Activated B cell treated with CpG ODN at 0.5 μM for 24 hours (primary cell): ENCODE data around the gene GNG7. TPM values are rescaled to one million over a fixed set of nuclear protein-coding genes. Genes with fewer than 3 reads are reported as not detected.

ENCODE experiments used
- ATAC-seq: fragments of 200-7000 bp; cut with Tn5 transposase; one replicate; pipeline ENCODE4 v1.10.0; 2021; ENCODE audit warnings: low read depth, mild to moderate bottlenecking, moderate library complexity
- CTCF ChIA-PET: fragments of 350-600 bp; sonication (Branson Sonifier 250); formaldehyde crosslinking; loops from one replicate; lab custom pipeline; 2021; ENCODE audit warnings: antibody characterized with exemption; lab: Charles Lee
- POLR2A ChIA-PET: fragments of 350-600 bp; sonication (Branson Sonifier 250); formaldehyde crosslinking; loops from one replicate; lab custom pipeline; 2021; ENCODE audit warnings: antibody characterized with exemption; lab: Charles Lee
- DNase-seq: peaks from one replicate; pipeline ENCODE4 v3.0.0; 2022
- H3K27ac Mint-ChIP-seq: one replicate; pipeline ENCODE4 v1.8.0; 2020; ENCODE audit warnings: mixed read lengths
- H3K27me3 Mint-ChIP-seq: one replicate; pipeline ENCODE4 v1.8.0; 2021; ENCODE audit warnings: mixed read lengths
- H3K36me3 Mint-ChIP-seq: one replicate; pipeline ENCODE4 v1.8.0; 2021; ENCODE audit warnings: low read depth, mixed read lengths
- H3K4me1 Mint-ChIP-seq: one replicate; pipeline ENCODE4 v1.8.0; 2021; ENCODE audit warnings: mixed read lengths
- H3K4me3 Mint-ChIP-seq: one replicate; pipeline ENCODE4 v1.8.0; 2020; ENCODE audit warnings: mild to moderate bottlenecking, mixed read lengths
- H3K9me3 Mint-ChIP-seq: one replicate; pipeline ENCODE4 v1.8.0; 2020; ENCODE audit warnings: mixed read lengths
- intact Hi-C: fragments of 100-400 bp; cut with micrococcal nuclease; formaldehyde crosslinking; loops from one replicate; pipeline ENCODE4 v1.15.1; 2024
- total RNA-seq: library from RNA; stranded (reverse); gene quantifications from 2 replicates; pipeline ENCODE4 v1.2.3, GENCODE V29; 2022
- TF ChIP-seq, protein P1 (sequence below): fragments of 200-600 bp; IDR thresholded peaks from one replicate; pipeline ENCODE4 v1.8.0; 2022; ENCODE audit warnings: antibody characterized with exemption, mild to moderate bottlenecking

Gene GNG7
- total RNA-seq, 1 donor from 2014 or later: 35.4 TPM

DNA sequence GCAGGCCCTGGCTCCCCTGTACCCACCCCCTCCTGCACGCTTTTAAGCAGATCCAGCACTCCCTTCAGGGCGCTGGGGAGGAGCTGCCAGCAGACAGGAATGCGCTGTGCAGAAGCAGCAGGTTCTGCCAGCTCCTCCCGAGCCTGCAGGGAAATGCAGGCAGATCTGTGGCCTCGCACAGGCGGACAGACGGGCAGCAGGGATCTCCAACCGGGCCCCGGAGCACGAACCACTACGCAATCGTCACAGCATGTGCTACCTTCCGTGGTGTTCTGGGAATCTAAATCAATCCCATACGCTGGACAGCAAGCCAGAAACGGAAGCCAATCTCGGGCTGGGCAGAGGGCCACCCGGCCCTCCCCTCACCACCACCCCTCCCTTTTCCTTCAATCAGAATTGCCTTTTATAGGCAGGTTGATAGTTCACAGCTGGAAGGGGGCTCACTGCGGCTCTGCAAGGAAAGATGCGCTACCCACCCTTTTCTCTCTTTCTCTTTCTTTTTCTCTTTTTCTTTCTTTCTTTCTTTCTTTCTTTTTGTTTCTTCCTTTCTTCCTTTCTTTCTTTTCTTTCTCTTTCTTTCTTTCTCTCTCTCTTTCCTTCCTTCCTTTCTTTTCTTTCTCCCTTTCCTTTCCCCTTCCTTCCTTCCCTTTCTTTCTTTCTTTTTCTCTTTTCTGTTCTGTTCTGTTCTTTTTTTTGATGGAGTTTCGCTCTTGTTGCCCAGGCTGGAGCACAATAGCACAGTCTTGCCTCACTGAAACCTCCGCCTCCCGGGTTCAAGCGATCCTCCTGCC, 99.9 kb downstream of the GNG7 start:
- CTCF ChIA-PET: interaction anchor here (0.7 kb wide), 1 partner anchor 34 kb away, joined by 3 read pairs; no protein-coding TSS in a partner anchor
- TF ChIP-seq, protein P1, sequence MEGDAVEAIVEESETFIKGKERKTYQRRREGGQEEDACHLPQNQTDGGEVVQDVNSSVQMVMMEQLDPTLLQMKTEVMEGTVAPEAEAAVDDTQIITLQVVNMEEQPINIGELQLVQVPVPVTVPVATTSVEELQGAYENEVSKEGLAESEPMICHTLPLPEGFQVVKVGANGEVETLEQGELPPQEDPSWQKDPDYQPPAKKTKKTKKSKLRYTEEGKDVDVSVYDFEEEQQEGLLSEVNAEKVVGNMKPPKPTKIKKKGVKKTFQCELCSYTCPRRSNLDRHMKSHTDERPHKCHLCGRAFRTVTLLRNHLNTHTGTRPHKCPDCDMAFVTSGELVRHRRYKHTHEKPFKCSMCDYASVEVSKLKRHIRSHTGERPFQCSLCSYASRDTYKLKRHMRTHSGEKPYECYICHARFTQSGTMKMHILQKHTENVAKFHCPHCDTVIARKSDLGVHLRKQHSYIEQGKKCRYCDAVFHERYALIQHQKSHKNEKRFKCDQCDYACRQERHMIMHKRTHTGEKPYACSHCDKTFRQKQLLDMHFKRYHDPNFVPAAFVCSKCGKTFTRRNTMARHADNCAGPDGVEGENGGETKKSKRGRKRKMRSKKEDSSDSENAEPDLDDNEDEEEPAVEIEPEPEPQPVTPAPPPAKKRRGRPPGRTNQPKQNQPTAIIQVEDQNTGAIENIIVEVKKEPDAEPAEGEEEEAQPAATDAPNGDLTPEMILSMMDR: no peak

DNA sequence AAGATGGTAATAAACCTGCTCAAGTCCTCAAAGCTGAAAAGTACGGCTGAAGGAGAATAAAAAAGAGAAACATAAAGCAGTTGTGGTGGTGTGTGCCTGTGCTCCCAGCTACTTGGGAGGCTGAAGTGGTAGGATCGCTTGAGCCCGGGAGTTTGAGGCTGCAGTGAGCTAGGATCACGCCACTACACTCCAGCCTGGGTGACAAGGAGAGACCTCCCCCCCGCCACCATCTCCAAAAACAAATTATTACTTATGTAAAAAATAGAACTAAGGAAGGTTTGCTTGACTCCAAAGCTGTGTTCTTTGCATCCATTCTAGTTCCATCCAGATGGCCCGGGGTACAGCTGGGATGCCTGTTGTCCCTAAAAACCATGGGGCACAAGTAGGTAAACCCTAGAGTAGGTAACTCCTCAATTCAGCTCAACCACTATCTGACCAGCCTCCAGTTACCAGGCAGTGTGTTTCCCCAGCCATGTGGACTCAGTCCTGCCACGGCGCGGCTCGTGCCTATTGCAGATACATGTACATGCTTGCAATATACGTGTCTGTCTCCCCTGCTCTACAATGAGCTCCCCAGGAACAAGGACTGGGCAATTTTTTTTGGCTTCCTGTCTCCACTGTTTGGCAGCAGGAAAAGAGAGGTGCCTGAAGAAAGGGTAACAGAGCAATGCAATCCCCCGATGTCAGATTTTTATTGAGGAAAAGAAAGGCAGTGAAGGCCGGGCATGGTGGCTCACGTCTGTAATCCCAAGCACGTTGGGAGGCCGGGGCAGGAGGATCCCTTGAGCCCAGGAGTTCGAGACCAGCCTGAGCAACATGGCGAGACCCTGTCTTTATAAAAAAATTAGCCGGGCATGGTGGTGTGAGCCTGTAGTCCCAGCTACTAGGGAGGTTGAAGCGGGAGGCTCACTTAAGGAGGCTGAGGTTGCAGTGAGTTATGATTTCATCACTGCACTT, 101.3 kb downstream of the GNG7 start:
- Mint-ChIP-seq H3K27me3 (no peaks in the 10 kb centered on the region), H3K27ac (peak overlapping the region; percentile 59), H3K9me3 (no peaks in the 10 kb centered on the region), H3K36me3 (peaks cover 19% of the 10 kb centered on the region), H3K4me1 (peaks cover 59% of the 10 kb centered on the region), H3K4me3 (no peak overlapping the region)
- no peak for ATAC-seq
- CTCF ChIA-PET: interaction anchor here (3.5 kb wide), 1 partner anchor 10 kb away, joined by 19 read pairs; no protein-coding TSS in a partner anchor
- POLR2A ChIA-PET: interaction anchor here (0.5 to 29.7 kb wide), 10 partner anchors 8 to 374 kb away, joined by 3 to 979 read pairs (median 5); partner anchors contain the start of gene GADD45B
- no peak for DNase-seq
- TF ChIP-seq, protein P1: no peak
- intact Hi-C loops: no loop called here

More for the DNA sequence above, 99.9 kb downstream of the GNG7 start:
- Mint-ChIP-seq H3K27ac (no peak overlapping the region), H3K9me3 (no peaks in the 10 kb centered on the region), H3K4me3 (no peak overlapping the region), H3K27me3 (no peaks in the 10 kb centered on the region), H3K4me1 (peaks cover 56% of the 10 kb centered on the region), H3K36me3 (peaks cover 16% of the 10 kb centered on the region)
- DNase-seq: no peak
- POLR2A ChIA-PET: interaction anchor here (0.6 to 29.7 kb wide), 5 partner anchors 8 to 125 kb away, joined by 3 to 979 read pairs (median 4); partner anchors contain the start of gene GADD45B
- no peak for ATAC-seq
- intact Hi-C loops: no loop called here

DNA sequence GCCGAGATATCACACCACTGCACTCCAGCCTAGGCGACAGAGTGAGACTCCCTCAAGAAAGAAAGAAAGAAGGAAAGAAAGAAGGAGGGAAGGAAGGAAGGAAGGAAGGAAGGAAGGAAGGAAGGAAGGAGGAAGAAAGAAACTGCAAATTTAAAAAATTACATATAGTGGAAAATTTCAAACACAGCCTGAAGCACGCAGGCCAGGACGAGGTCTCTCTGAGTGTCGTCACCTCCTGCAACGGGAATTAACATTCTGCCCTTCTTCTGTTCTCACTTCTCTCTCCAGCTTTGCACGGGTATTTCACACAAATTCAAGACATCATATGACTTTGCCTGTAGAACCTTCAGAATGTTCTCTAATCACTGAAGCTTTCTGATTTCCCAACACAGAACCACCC, 108.2 kb downstream of the GNG7 start:
- peaks cover 27% of the 10 kb centered on the region for H3K36me3 Mint-ChIP-seq
- peak overlapping the region; percentile 60 for H3K4me3 Mint-ChIP-seq
- peaks cover 57% of the 10 kb centered on the region for H3K4me1 Mint-ChIP-seq
- no peaks in the 10 kb centered on the region for H3K9me3 Mint-ChIP-seq
- CTCF ChIA-PET: interaction anchor here (0.6 to 2.2 kb wide), 3 partner anchors 43 to 294 kb away, joined by 3 to 10 read pairs (median 4); partner anchors contain the start of gene GADD45B
- peak; percentile 50 for ATAC-seq
- TF ChIP-seq, protein P1: no peak
- peak overlapping the region; percentile 90 for H3K27ac Mint-ChIP-seq
- no peak for DNase-seq
- no peaks in the 10 kb centered on the region for H3K27me3 Mint-ChIP-seq
- intact Hi-C loops: loop anchor here (2.0 kb wide), 1 partner anchor 14 kb away; no protein-coding TSS in a partner anchor
- POLR2A ChIA-PET: interaction anchor here (0.6 to 29.7 kb wide), 14 partner anchors 8 to 180 kb away, joined by 3 to 979 read pairs (median 4); partner anchors contain the start of gene GADD45B

DNA sequence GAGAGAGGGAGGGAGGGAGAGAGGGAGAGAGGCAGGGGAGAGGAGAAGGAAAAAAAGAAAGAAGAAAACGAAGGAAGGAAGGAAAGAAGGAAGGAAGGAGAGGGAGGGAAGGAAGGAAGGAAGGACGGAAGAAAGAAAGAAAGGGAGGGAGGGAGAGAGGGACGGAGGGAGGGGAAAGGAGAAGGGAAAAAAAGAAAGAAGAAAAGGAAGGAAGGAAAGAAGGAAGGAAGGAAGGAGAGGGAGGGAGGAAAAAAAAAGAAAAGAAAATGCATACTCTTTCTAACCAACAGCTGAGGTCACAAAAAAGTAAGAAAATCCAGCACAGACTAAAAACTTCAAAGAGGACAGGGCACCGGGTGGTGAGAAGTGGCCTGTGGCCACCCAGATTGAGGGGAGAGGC, 109.7 kb downstream of the GNG7 start:
- intact Hi-C loops: no loop called here
- CTCF ChIA-PET: interaction anchor here (1.7 kb wide), 1 partner anchor 18 kb away, joined by 4 read pairs; no protein-coding TSS in a partner anchor
- no peak for ATAC-seq
- H3K4me1 Mint-ChIP-seq: peaks cover 55% of the 10 kb centered on the region
- no peak overlapping the region for H3K4me3 Mint-ChIP-seq
- TF ChIP-seq, protein P1: no peak
- DNase-seq: no peak
- POLR2A ChIA-PET: interaction anchor here (0.6 to 1.3 kb wide), 4 partner anchors 15 to 296 kb away, joined by 3 to 21 read pairs (median 4); partner anchors contain the start of gene GADD45B
- H3K27ac Mint-ChIP-seq: no peak overlapping the region
- H3K27me3 Mint-ChIP-seq: no peaks in the 10 kb centered on the region
- H3K36me3 Mint-ChIP-seq: peaks cover 33% of the 10 kb centered on the region
- H3K9me3 Mint-ChIP-seq: no peaks in the 10 kb centered on the region
